ENCODE measurements around the gene CFAP61. TPM values are rescaled to one million over a fixed set of nuclear protein-coding genes. Genes with fewer than 3 reads are reported as not detected.

Gene CFAP61
- total RNA-seq, 1 experiment from 2014 or later, result 0.12 TPM

- DNase-seq (ENCODE audit: low read depth), result no peak
Observed at GRCh38 chr20:20275636-20276035, 223.3 kb downstream of the CFAP61 start.

GRCh38 chr20:20276811-20277530 lies 224.6 kb downstream of the CFAP61 start:
- DNase-seq (ENCODE audit: low read depth), result no peak

GRCh38 chr20:20277894-20278335 lies 225.6 kb downstream of the CFAP61 start:
- peak; percentile 51 for DNase-seq (ENCODE audit: low read depth)

GRCh38 chr20:20286061-20286460 lies 233.7 kb downstream of the CFAP61 start:
- DNase-seq (ENCODE audit: low read depth), result no peak

- peak; percentile 71 for DNase-seq (ENCODE audit: low read depth)
Observed at GRCh38 chr20:20289331-20289730, 237.0 kb downstream of the CFAP61 start.

GRCh38 chr20:20292472-20292871 lies 240.1 kb downstream of the CFAP61 start:
- DNase-seq (ENCODE audit: low read depth), result peak; percentile 66

GRCh38 chr20:20293141-20293540 lies 240.8 kb downstream of the CFAP61 start:
- no peak for DNase-seq (ENCODE audit: low read depth)

GRCh38 chr20:20293691-20294385 lies 241.5 kb downstream of the CFAP61 start:
- DNase-seq (ENCODE audit: low read depth), result no peak

GRCh38 chr20:20295621-20296498 lies 243.5 kb downstream of the CFAP61 start:
- peak; percentile 68 for DNase-seq (ENCODE audit: low read depth)

GRCh38 chr20:20297181-20297580 lies 244.8 kb downstream of the CFAP61 start:
- DNase-seq (ENCODE audit: low read depth), result no peak

GRCh38 chr20:20297752-20298151 lies 245.4 kb downstream of the CFAP61 start:
- DNase-seq (ENCODE audit: low read depth), result no peak

GRCh38 chr20:20299904-20300303 lies 247.6 kb downstream of the CFAP61 start:
- peak; percentile 26 for DNase-seq (ENCODE audit: low read depth)

GRCh38 chr20:20303320-20303719 lies 251.0 kb downstream of the CFAP61 start:
- no peak for DNase-seq (ENCODE audit: low read depth)

GRCh38 chr20:20303742-20304141 lies 251.4 kb downstream of the CFAP61 start:
- DNase-seq (ENCODE audit: low read depth), result peak; percentile 20

GRCh38 chr20:20304942-20305341 lies 252.6 kb downstream of the CFAP61 start:
- DNase-seq (ENCODE audit: low read depth), result no peak

- no peak for DNase-seq (ENCODE audit: low read depth)
Observed at GRCh38 chr20:20312562-20312961, 260.2 kb downstream of the CFAP61 start.

GRCh38 chr20:20317195-20317594 lies 264.9 kb downstream of the CFAP61 start:
- DNase-seq (ENCODE audit: low read depth), result no peak

GRCh38 chr20:20317621-20318364 lies 265.5 kb downstream of the CFAP61 start:
- DNase-seq (ENCODE audit: low read depth), result no peak

GRCh38 chr20:20318365-20319161 lies 266.2 kb downstream of the CFAP61 start:
- DNase-seq (ENCODE audit: low read depth), result peak; percentile 32

GRCh38 chr20:20321134-20321533 lies 268.8 kb downstream of the CFAP61 start:
- DNase-seq (ENCODE audit: low read depth), result no peak

GRCh38 chr20:20321917-20322316 lies 269.6 kb downstream of the CFAP61 start:
- no peak for DNase-seq (ENCODE audit: low read depth)
